ENCODE measurements around the gene CDCA8. TPM values are rescaled to one million over a fixed set of nuclear protein-coding genes. Genes with fewer than 3 reads are reported as not detected.

The CDCA8 gene
- total RNA-seq, 4 donors from 2014 or later: 0.26 to 0.42 (median 0.40) TPM; not detected in 1

- H3K4me3 ChIP-seq: peak overlapping the region in 2 of 4 donors; percentile 75 to 84
These were observed 3.4 kb upstream of the CDCA8 start for GRCh38 chr1:37688926-37689325.

GRCh38 chr1:37691497-37692077, 729 bp upstream of the CDCA8 start:
- Histone ChIP-seq H3K27me3 (no peaks in the 10 kb centered on the region), H3K9me3 (no peaks in the 10 kb centered on the region), H3K27ac (replicated peaks in 1 of 4) (peak overlapping the region; percentile 88 to 91 (median 90)), H3K4me1 (peaks cover 29 to 45% (median 39%) of the 10 kb centered on the region in 4 donors), H3K4me3 (peak overlapping the region; percentile 75 to 89 (median 80)), H3K36me3 (peaks cover under 1 to 18% (median 16%) of the 10 kb centered on the region in 4 donors)
- intact Hi-C loops (cut with DNase I): loop anchor here (5.0 kb wide), 1 partner anchor 166 kb away; the partner anchor contains the start of gene MTF1
- TF ChIP-seq CTCF (IDR thresholded peaks at IDR 0.05) (no peak), EP300 (IDR thresholded peaks at IDR 0.05) (no peak), POLR2AphosphoS5 (IDR thresholded peaks at IDR 0.05) (no peak), POLR2A (IDR thresholded peaks at IDR 0.05; ENCODE audit: low read depth) (no peak)
- 22% methylated on average over 3 of the region's 45 CpGs for WGBS
- DNase-seq (ENCODE audit: extremely low spot score): no peak

More at GRCh38 chr1:37688926-37689325, 3.4 kb upstream of the CDCA8 start:
- H3K9me3 ChIP-seq: no peaks in the 10 kb centered on the region
- no peak for DNase-seq (ENCODE audit: extremely low spot score)
- peaks cover 29 to 45% (median 39%) of the 10 kb centered on the region in 4 donors for H3K4me1 ChIP-seq
- peaks cover 20 to 44% (median 43%) of the 10 kb centered on the region in 4 donors for H3K36me3 ChIP-seq
- no peak overlapping the region for H3K27ac ChIP-seq (replicated peaks in 1 of 4)
- 84% methylated on average over 4 of the region's 4 CpGs for WGBS
- intact Hi-C loops (cut with DNase I): loop anchor here (10.0 kb wide), 3 partner anchors 116 to 234 kb away; partner anchors contain the start of genes C1orf122, MEAF6 and YRDC
- H3K27me3 ChIP-seq: no peaks in the 10 kb centered on the region
- TF ChIP-seq POLR2AphosphoS5 (IDR thresholded peaks at IDR 0.05) (no peak), CTCF (IDR thresholded peaks at IDR 0.05) (no peak), EP300 (IDR thresholded peaks at IDR 0.05) (no peak), POLR2A (IDR thresholded peaks at IDR 0.05; ENCODE audit: low read depth) (no peak)

- 0% methylated on average over 1 of the region's 16 CpGs for WGBS
- peak overlapping the region; percentile 23 to 91 (median 88) for H3K27ac ChIP-seq (replicated peaks in 1 of 4)
- no peaks in the 10 kb centered on the region for H3K9me3 ChIP-seq
- peak overlapping the region; percentile 75 to 89 (median 80) for H3K4me3 ChIP-seq
- TF ChIP-seq POLR2A (IDR thresholded peaks at IDR 0.05; ENCODE audit: low read depth) (no peak), CTCF (IDR thresholded peaks at IDR 0.05) (no peak), POLR2AphosphoS5 (IDR thresholded peaks at IDR 0.05) (no peak), EP300 (IDR thresholded peaks at IDR 0.05) (no peak)
- H3K36me3 ChIP-seq: peaks cover 0 to 6% (median 4%) of the 10 kb centered on the region in 4 donors
- intact Hi-C loops (cut with DNase I): loop anchor here (5.0 kb wide), 1 partner anchor 164 kb away; the partner anchor contains the start of gene MTF1
- no peaks in the 10 kb centered on the region for H3K27me3 ChIP-seq
- H3K4me1 ChIP-seq: peaks cover 29 to 44% (median 38%) of the 10 kb centered on the region in 4 donors
- DNase-seq (ENCODE audit: extremely low spot score): no peak
These were observed 489 bp downstream of the CDCA8 start for GRCh38 chr1:37692834-37693175.

GRCh38 chr1:37697090-37697489, 4.8 kb downstream of the CDCA8 start:
- intact Hi-C loops (cut with DNase I): no loop called here
- 98% methylated on average over 2 of the region's 2 CpGs for WGBS
- TF ChIP-seq EP300 (IDR thresholded peaks at IDR 0.05) (no peak), POLR2A (IDR thresholded peaks at IDR 0.05; ENCODE audit: low read depth) (no peak), CTCF (IDR thresholded peaks at IDR 0.05) (no peak), POLR2AphosphoS5 (IDR thresholded peaks at IDR 0.05) (no peak)
- no peak overlapping the region for H3K27ac ChIP-seq (replicated peaks in 1 of 4)
- peaks cover 5 to 8% (median 6%) of the 10 kb centered on the region in 4 donors for H3K4me1 ChIP-seq
- no peaks in the 10 kb centered on the region for H3K9me3 ChIP-seq
- H3K27me3 ChIP-seq: no peaks in the 10 kb centered on the region
- no peaks in the 10 kb centered on the region for H3K36me3 ChIP-seq
- DNase-seq (ENCODE audit: extremely low spot score): no peak
- H3K4me3 ChIP-seq: no peak overlapping the region

All from esophagus muscularis mucosa (tissue), 4 donors.